CD4-positive, alpha-beta T cell treated with Interleukin-12 subunit alpha and Interleukin-12 subunit beta, for 1 hour (primary cell): Measurements from ENCODE around the gene CCDC38.

Source experiments
- DNase-seq: peaks from one replicate; pipeline ENCODE4 v3.0.0-alpha.2; 2020

CCDC38 gene

DNA sequence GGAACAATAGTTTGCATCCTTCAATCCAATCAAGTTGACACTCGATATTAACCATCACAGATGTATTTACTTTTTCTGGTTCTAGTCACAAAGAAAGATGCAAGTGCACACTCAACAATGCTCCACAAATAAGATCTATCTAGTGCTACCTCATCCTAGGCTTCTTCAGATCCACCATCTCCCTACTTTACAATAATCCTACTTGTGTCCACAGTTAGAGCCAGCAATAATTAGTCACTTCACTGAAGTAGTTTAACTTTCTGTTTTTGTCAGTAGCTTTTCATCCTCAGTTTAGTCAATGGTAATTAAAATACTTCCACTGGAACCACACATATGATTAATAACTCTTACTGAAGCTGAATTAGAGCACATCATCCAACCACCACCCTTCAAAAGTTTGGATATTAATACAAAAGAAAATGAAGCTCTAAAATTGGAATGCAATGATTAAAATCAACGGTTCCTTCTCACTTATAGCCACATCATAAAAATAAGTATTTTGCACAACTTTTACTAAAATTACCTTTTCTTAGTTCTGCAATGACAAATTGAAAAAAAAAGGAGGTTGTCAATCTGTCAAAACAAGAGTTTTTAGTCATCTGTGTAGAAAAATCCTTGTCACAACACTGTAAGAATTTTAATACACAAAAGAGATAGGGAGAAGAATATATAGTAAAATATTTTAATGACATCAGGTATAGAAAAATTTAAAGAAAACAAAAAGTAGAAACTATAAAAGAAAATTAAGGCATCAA, 111.9 kb downstream of the CCDC38 start:
- DNase-seq = no peak

- DNase-seq = no peak
Observed at GRCh38 chr12:95829395-95829794, 113.0 kb downstream of the CCDC38 start.

- peak; percentile 19 for DNase-seq
Observed at GRCh38 chr12:95820096-95820703, 122.2 kb downstream of the CCDC38 start.
